IMR-90 (cell line): Measurements from ENCODE around the gene GYG2. TPM values are rescaled to one million over a fixed set of nuclear protein-coding genes. Genes with fewer than 3 reads are reported as not detected.

Experiments
- ATAC-seq: fragments of 200-7000 bp; cut with Tn5 transposase; 2 replicates; pipeline ENCODE4 v1.9.1; 2020; ENCODE audit warnings: low read depth, mild to moderate bottlenecking, moderate library complexity
- BruUV-seq: library from RNA; stranded (reverse); fragments of 400-500 nt; replicated peaks from 2 replicates; lab custom pipeline; 2021; lab: Mats Ljungman, UMichigan
- CTCF ChIA-PET: fragments of 300-600 bp; formaldehyde crosslinking; extraction: SDS; loops from one replicate; lab custom pipeline; 2021; ENCODE audit warnings: antibody characterized with exemption; lab: Yijun Ruan, JAX
- POLR2A ChIA-PET: fragments of 300-600 bp; sonication (Branson Sonifier 250); formaldehyde crosslinking; loops from one replicate; lab custom pipeline; 2022; ENCODE audit warnings: antibody characterized with exemption; ENCODE audit not compliant: unreplicated experiment; lab: Charles Lee
- DNase-seq: peaks from one replicate; pipeline ENCODE4 v3.0.0; 2013
- H2AFZ ChIP-seq: replicated peaks from 2 replicates; pipeline ENCODE3; 2013; ENCODE audit warnings: low read length, mild to moderate bottlenecking; ENCODE audit not compliant: poor library complexity
- H2AK5ac ChIP-seq: 2 replicates; pipeline ENCODE4 v1.6.1; 2013; ENCODE audit warnings: low read depth, low read length, inconsistent platforms
- H2AK9ac ChIP-seq: replicated peaks from 2 replicates; pipeline ENCODE3; 2013; ENCODE audit warnings: mild to moderate bottlenecking, low read depth, low read length, moderate library complexity; ENCODE audit not compliant: poor library complexity
- H2BK120ac ChIP-seq: 2 replicates; pipeline ENCODE4 v1.6.1; 2013; ENCODE audit warnings: low read depth, low read length, inconsistent platforms
- H2BK15ac ChIP-seq: 3 replicates; pipeline ENCODE4 v1.6.1; 2013; ENCODE audit warnings: low read depth, low read length, inconsistent platforms
- H2BK20ac ChIP-seq: 2 replicates; pipeline ENCODE4 v1.6.1; 2013; ENCODE audit warnings: low read depth, mild to moderate bottlenecking, inconsistent platforms, low read length, moderate library complexity
- H2BK5ac ChIP-seq: 2 replicates; pipeline ENCODE4 v1.6.1; 2013; ENCODE audit warnings: mild to moderate bottlenecking, low read depth, low read length, inconsistent platforms; ENCODE audit not compliant: poor library complexity, severe bottlenecking
- H3K14ac ChIP-seq: replicated peaks from 2 replicates; pipeline ENCODE4 v1.6.1; 2013; ENCODE audit warnings: low read depth, low read length, inconsistent platforms
- H3K18ac ChIP-seq: 2 replicates; pipeline ENCODE4 v1.6.1; 2013; ENCODE audit warnings: low read depth, low read length, control low read depth
- H3K23ac ChIP-seq: 2 replicates; pipeline ENCODE4 v1.6.1; 2013; ENCODE audit warnings: low read depth, low read length, inconsistent platforms
- H3K27ac ChIP-seq: 2 replicates; pipeline ENCODE4 v1.5.1; 2013; ENCODE audit warnings: mild to moderate bottlenecking, control low read depth, low read length; ENCODE audit not compliant: insufficient read depth
- H3K27me3 ChIP-seq: 2 replicates; pipeline ENCODE4 v1.6.1; 2013; ENCODE audit warnings: low read length; ENCODE audit not compliant: control insufficient read depth, insufficient read depth
- H3K36me3 ChIP-seq: 2 replicates; pipeline ENCODE4 v1.6.1; 2013; ENCODE audit warnings: low read length, mixed read lengths; ENCODE audit not compliant: control insufficient read depth, insufficient read depth
- H3K4ac ChIP-seq: 2 replicates; pipeline ENCODE4 v1.6.1; 2013; ENCODE audit warnings: low read depth, low read length, inconsistent platforms
- H3K4me1 ChIP-seq: 2 replicates; pipeline ENCODE4 v1.6.1; 2013; ENCODE audit warnings: low read length, mixed read lengths; ENCODE audit not compliant: control insufficient read depth, insufficient read depth
- H3K4me2 ChIP-seq: 2 replicates; pipeline ENCODE4 v1.6.1; 2013; ENCODE audit warnings: low read depth, mild to moderate bottlenecking, control low read depth, low read length, moderate library complexity
- H3K4me3 ChIP-seq: 2 replicates; pipeline ENCODE4 v1.5.1; 2013; ENCODE audit warnings: low read depth, mild to moderate bottlenecking, control low read depth, low read length, moderate library complexity; ENCODE audit not compliant: insufficient read depth
- H3K56ac ChIP-seq: 2 replicates; pipeline ENCODE4 v1.6.1; 2013; ENCODE audit warnings: low read length, inconsistent platforms; ENCODE audit not compliant: insufficient read depth; ENCODE audit errors: extremely low read depth
- H3K79me1 ChIP-seq, 2 experiments: 2 replicates each; pipeline ENCODE4 v1.6.1; 2013; ENCODE audit warnings: low read length in 2 of 2, inconsistent platforms in 1 of 2, low read depth in 1 of 2
- H3K9ac ChIP-seq: 2 replicates; pipeline ENCODE4 v1.6.1; 2013; ENCODE audit warnings: low read depth, low read length, control low read depth
- H3K9me1 ChIP-seq: 2 replicates; pipeline ENCODE4 v1.6.1; 2013; ENCODE audit warnings: low read length, inconsistent platforms; ENCODE audit not compliant: insufficient read depth
- H3K9me3 ChIP-seq: 2 replicates; pipeline ENCODE4 v1.6.1; 2013; ENCODE audit warnings: low read length; ENCODE audit not compliant: control insufficient read depth, insufficient read depth
- H4K20me1 ChIP-seq: 2 replicates; pipeline ENCODE4 v1.6.1; 2013; ENCODE audit warnings: low read length, inconsistent platforms; ENCODE audit not compliant: insufficient read depth
- H4K5ac ChIP-seq: 2 replicates; pipeline ENCODE4 v1.6.1; 2013; ENCODE audit warnings: mild to moderate bottlenecking, low read depth, low read length, control low read depth
- H4K8ac ChIP-seq, 2 experiments: 2 replicates each; pipeline ENCODE4 v1.6.1; 2013; ENCODE audit warnings: low read depth in 2 of 2, low read length in 2 of 2, control low read depth in 1 of 2, inconsistent platforms in 1 of 2
- H4K91ac ChIP-seq: 2 replicates; pipeline ENCODE4 v1.6.1; 2013; ENCODE audit warnings: low read depth, low read length, inconsistent platforms; ENCODE audit not compliant: insufficient read depth
- BHLHE40 ChIP-seq: fragments of 150-350 bp; IDR thresholded peaks from 2 replicates; pipeline ENCODE4 v1.6.1; 2016; ENCODE audit warnings: mild to moderate bottlenecking, low read depth, low read length
- CEBPB ChIP-seq: IDR thresholded peaks from 2 replicates; pipeline ENCODE4 v1.6.1; 2012; ENCODE audit warnings: low read depth, low read length, improper control_type of control experiment
- CHD1 ChIP-seq: IDR thresholded peaks from 2 replicates; pipeline ENCODE4 v1.6.1; 2012; ENCODE audit warnings: low read depth, low read length, improper control_type of control experiment
- FOS ChIP-seq: fragments of 150-350 bp; IDR thresholded peaks from 2 replicates; pipeline ENCODE4 v1.6.1; 2016; ENCODE audit warnings: low read depth, low read length
- MAZ ChIP-seq: IDR thresholded peaks from 2 replicates; pipeline ENCODE4 v1.6.1; 2012; ENCODE audit warnings: low read depth, mild to moderate bottlenecking, low read length, improper control_type of control experiment, moderate library complexity, borderline replicate concordance
- MXI1 ChIP-seq: IDR thresholded peaks from 2 replicates; pipeline ENCODE4 v1.6.1; 2012; ENCODE audit warnings: low read depth, mild to moderate bottlenecking, low read length, moderate library complexity, borderline replicate concordance
- NFE2L2 ChIP-seq: fragments of 150-350 bp; IDR thresholded peaks from 2 replicates; pipeline ENCODE4 v1.6.1; 2016; ENCODE audit warnings: low read depth, mild to moderate bottlenecking, low read length
- RCOR1 ChIP-seq: IDR thresholded peaks from 2 replicates; pipeline ENCODE4 v1.6.1; 2012; ENCODE audit warnings: mild to moderate bottlenecking, low read length, improper control_type of control experiment; ENCODE audit not compliant: insufficient replicate concordance
- RFX5 ChIP-seq: IDR thresholded peaks from 2 replicates; pipeline ENCODE4 v1.8.0; 2012; ENCODE audit warnings: low read depth, mild to moderate bottlenecking, low read length, moderate library complexity
- WGBS, 2 experiments: methylation state at CpG; one replicate each; pipeline versions ENCODE4 v1.1.5 to v1.1.7; 2013; ENCODE audit warnings: missing lambda C conversion rate in 2 of 2; ENCODE audit not compliant: insufficient read length in 1 of 2; ENCODE audit errors: extremely low coverage in 2 of 2; 5-methylcytosine and 5-hydroxymethylcytosine counted together
- dilution Hi-C: fragments of 300-500 bp; cut with HindIII; formaldehyde crosslinking; loops from one replicate; pipeline ENCODE4 v1.14.3; 2018; ENCODE audit warnings: low sequenced_read_pairs; ENCODE audit not compliant: unreplicated experiment
- in situ Hi-C: fragments of 300-500 bp; cut with MboI; formaldehyde crosslinking; loops from 3 replicates; pipeline ENCODE4 v1.14.3; 2019; ENCODE audit warnings: low sequenced_read_pairs, inconsistent platforms, mixed read lengths
- intact Hi-C: fragments of 100-400 bp; cut with micrococcal nuclease; formaldehyde crosslinking; loops from 2 replicates; pipeline ENCODE4 v1.10.0; 2022
- polyA plus RNA-seq, 3 experiments: library from polyadenylated mRNA; depleted of rRNA; stranded (reverse); fragments of >200 nt; gene quantifications; 2 replicates each; pipeline ENCODE4 v1.2.3, GENCODE V29; 2012; ENCODE audit warnings: low replicate concordance in 1 of 3
- total RNA-seq: library from RNA; depleted of rRNA; stranded (reverse); fragments of >200 nt; gene quantifications from 2 replicates; pipeline ENCODE4 v1.2.3, GENCODE V29; 2012
- TF ChIP-seq, protein P1 (sequence below): fragments of 150-350 bp; IDR thresholded peaks from 2 replicates; pipeline ENCODE4 v1.6.1; 2017; ENCODE audit warnings: mild to moderate bottlenecking, antibody characterized with exemption, low read length, low read depth
- TF ChIP-seq, protein P2 (sequence below): conservative IDR thresholded peaks from 2 replicates; pipeline ENCODE4 v1.5.1; 2012; ENCODE audit warnings: mild to moderate bottlenecking, low read depth, low read length, improper control_type of control experiment

GYG2 gene
- total and polyA plus RNA-seq, 2 of the 4 experiments (the other 2 are of a cell fraction) = 9.6 to 13.1 TPM

DNA sequence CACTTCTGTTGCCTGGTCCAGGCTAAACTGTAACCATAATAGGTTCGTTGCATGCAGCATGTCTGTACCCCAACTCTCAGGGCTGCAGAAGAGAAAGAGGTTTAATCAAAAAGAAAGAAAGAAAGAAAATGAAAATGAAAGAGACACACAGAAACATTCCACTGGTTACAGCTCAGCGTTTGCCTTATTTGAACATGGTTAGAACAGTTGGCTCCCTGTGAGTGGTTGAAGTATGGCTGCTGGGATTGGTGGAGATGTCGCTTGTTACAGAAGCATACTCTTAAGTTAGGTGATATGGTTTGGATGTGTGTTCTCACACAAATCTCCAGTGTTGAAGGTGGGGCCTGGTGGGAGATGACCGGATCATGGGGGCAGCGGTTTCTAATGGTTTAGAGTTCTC lies 64.1 kb downstream of the GYG2 start:
- Histone ChIP-seq H2BK15ac (no peak overlapping the region), H4K91ac (no peak overlapping the region), H3K18ac (no peak overlapping the region), H3K27ac (no peak overlapping the region), H2AK5ac (no peak overlapping the region), H3K36me3 (no peaks in the 10 kb centered on the region), H2AK9ac (no peak overlapping the region), H3K4ac (no peak overlapping the region), H3K79me1 (no peaks in the 10 kb centered on the region), H3K9me1 (no peaks in the 10 kb centered on the region), H3K23ac (no peak overlapping the region), H3K9me3 (no peaks in the 10 kb centered on the region), H3K4me3 (no peak overlapping the region), H3K4me2 (no peak overlapping the region), H2BK120ac (no peak overlapping the region), H2BK5ac (no peak overlapping the region), H3K27me3 (no peaks in the 10 kb centered on the region), H3K9ac (no peak overlapping the region), H3K56ac (no peak overlapping the region), H4K20me1 (no peaks in the 10 kb centered on the region), H2AFZ (no peak overlapping the region), H3K14ac (no peak overlapping the region), H2BK20ac (no peak overlapping the region), H4K8ac (no peak overlapping the region), H3K4me1 (peaks cover 6% of the 10 kb centered on the region; the same call in 1 of the 2 replicates), H4K5ac (no peak overlapping the region)
- dilution Hi-C loops (no loop called here), in situ Hi-C loops (loop anchor here (25.0 kb wide), 1 partner anchor 744 kb away; no protein-coding TSS in a partner anchor), intact Hi-C loops (no loop called here)
- POLR2A ChIA-PET = no interaction called here
- BruUV-seq = no TSS peak
- no peak for DNase-seq
- no CpG with 5 or more reads among the region's 5 CpGs for WGBS, 2 experiments
- no peak for TF ChIP-seq RCOR1
- no peak for TF ChIP-seq FOS
- TF ChIP-seq NFE2L2 = no peak
- no peak for TF ChIP-seq MXI1
- TF ChIP-seq, protein P1, sequence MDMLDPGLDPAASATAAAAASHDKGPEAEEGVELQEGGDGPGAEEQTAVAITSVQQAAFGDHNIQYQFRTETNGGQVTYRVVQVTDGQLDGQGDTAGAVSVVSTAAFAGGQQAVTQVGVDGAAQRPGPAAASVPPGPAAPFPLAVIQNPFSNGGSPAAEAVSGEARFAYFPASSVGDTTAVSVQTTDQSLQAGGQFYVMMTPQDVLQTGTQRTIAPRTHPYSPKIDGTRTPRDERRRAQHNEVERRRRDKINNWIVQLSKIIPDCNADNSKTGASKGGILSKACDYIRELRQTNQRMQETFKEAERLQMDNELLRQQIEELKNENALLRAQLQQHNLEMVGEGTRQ = no peak
- TF ChIP-seq, protein P2, sequence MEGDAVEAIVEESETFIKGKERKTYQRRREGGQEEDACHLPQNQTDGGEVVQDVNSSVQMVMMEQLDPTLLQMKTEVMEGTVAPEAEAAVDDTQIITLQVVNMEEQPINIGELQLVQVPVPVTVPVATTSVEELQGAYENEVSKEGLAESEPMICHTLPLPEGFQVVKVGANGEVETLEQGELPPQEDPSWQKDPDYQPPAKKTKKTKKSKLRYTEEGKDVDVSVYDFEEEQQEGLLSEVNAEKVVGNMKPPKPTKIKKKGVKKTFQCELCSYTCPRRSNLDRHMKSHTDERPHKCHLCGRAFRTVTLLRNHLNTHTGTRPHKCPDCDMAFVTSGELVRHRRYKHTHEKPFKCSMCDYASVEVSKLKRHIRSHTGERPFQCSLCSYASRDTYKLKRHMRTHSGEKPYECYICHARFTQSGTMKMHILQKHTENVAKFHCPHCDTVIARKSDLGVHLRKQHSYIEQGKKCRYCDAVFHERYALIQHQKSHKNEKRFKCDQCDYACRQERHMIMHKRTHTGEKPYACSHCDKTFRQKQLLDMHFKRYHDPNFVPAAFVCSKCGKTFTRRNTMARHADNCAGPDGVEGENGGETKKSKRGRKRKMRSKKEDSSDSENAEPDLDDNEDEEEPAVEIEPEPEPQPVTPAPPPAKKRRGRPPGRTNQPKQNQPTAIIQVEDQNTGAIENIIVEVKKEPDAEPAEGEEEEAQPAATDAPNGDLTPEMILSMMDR = no peak
- TF ChIP-seq CHD1 = no peak
- no peak for TF ChIP-seq CEBPB
- no peak for TF ChIP-seq RFX5
- no peak for TF ChIP-seq MAZ
- no peak for TF ChIP-seq BHLHE40
- ATAC-seq = no peak
- CTCF ChIA-PET = no interaction called here
